Islet precursor cell (in vitro differentiated cells): ENCODE measurements around the gene FYTTD1.

Source experiments
- DNase-seq: peaks from one replicate; pipeline ENCODE4 v3.0.0-alpha.2; 2018

Gene FYTTD1

GRCh38 chr3:197737749-197738462 lies 11.8 kb upstream of the FYTTD1 start:
- no peak for DNase-seq

- no peak for DNase-seq
Observed at GRCh38 chr3:197742787-197743186, 6.9 kb upstream of the FYTTD1 start.

- no peak for DNase-seq
Observed at GRCh38 chr3:197746209-197746608, 3.5 kb upstream of the FYTTD1 start.

- DNase-seq, result no peak
Observed at GRCh38 chr3:197746801-197747237, 2.9 kb upstream of the FYTTD1 start.

GRCh38 chr3:197748597-197749314 lies 927 bp upstream of the FYTTD1 start:
- DNase-seq, result no peak

- no peak for DNase-seq
Observed at GRCh38 chr3:197749315-197749600, 425 bp upstream of the FYTTD1 start.

GRCh38 chr3:197750396-197750831 lies 731 bp downstream of the FYTTD1 start:
- DNase-seq, result peak; percentile 79

- DNase-seq, result no peak
Observed at GRCh38 chr3:197750858-197751737, 1.4 kb downstream of the FYTTD1 start.

- no peak for DNase-seq
Observed at GRCh38 chr3:197752107-197752506, 2.4 kb downstream of the FYTTD1 start.

- no peak for DNase-seq
Observed at GRCh38 chr3:197753263-197753662, 3.6 kb downstream of the FYTTD1 start.

- no peak for DNase-seq
Observed at GRCh38 chr3:197756704-197757103, 7.0 kb downstream of the FYTTD1 start.

GRCh38 chr3:197758512-197758911 lies 8.8 kb downstream of the FYTTD1 start:
- no peak for DNase-seq

- DNase-seq, result no peak
Observed at GRCh38 chr3:197761784-197762183, 12.1 kb downstream of the FYTTD1 start.

GRCh38 chr3:197775317-197775716 lies 25.6 kb downstream of the FYTTD1 start:
- no peak for DNase-seq

- DNase-seq, result no peak
Observed at GRCh38 chr3:197782230-197782629, 32.5 kb downstream of the FYTTD1 start.

GRCh38 chr3:197784019-197784585 lies 34.4 kb downstream of the FYTTD1 start:
- no peak for DNase-seq

GRCh38 chr3:197787412-197787811 lies 37.7 kb downstream of the FYTTD1 start:
- no peak for DNase-seq

GRCh38 chr3:197789309-197789708 lies 39.6 kb downstream of the FYTTD1 start:
- DNase-seq, result no peak

GRCh38 chr3:197790033-197790432 lies 40.4 kb downstream of the FYTTD1 start:
- no peak for DNase-seq

- peak; percentile 94 for DNase-seq
Observed at GRCh38 chr3:197791113-197791891, 41.6 kb downstream of the FYTTD1 start, which contains the start of gene LRCH3. Gene LRCH3, plus strand, starts transcription at chr3:197791254. Its CDS starts 25 bp downstream, at chr3:197791279.

GRCh38 chr3:197791892-197792647 lies 42.4 kb downstream of the FYTTD1 start:
- no peak for DNase-seq

GRCh38 chr3:197793247-197793646 lies 43.6 kb downstream of the FYTTD1 start:
- DNase-seq, result no peak
